ENCODE results near the gene GOLT1B.

GOLT1B gene

DNA sequence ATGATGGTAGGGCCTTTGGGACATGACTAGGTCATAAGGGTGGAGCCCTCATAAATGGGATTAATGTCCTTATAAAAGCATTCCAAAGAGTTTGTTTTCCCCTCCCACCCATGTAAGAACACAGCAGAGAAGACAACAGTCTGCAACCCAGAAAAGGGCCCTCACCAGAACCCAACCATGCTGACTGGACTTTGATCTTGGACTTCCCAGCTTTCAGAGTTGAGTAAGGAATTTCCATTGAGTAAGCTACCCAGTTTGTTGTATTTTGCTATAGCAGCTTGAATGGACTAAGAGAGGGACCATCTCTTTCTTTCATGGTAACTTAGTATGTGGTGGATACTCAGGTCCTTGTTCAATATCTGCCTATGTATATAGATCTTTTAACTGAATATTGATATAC is 21.6 kb downstream of the GOLT1B start:
- no peak for DNase-seq (ENCODE audit: low read depth)

DNA sequence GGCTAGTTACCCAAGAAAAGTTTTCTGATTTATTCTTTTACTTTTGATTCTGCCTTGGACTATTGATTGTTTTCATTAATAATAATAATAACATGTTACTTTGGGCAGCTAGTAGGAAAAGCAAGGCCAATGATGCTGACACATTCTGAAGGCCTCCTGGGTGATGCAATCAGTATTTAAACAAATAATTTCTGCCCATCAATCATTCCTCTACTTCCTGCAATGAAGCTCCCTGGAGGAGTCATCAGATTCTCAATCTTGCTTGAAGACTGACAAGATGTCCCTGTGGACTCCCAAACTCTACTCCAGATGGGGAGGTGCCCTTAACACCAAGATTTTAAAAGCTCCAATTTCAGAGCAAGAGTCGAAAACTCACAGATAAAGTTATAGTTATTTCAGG is 24.5 kb downstream of the GOLT1B start, which contains the start of gene SPX:
Gene SPX (plus strand): TSS at position 244 of the 400 bp plus-strand sequence. CDS start 177 bp downstream, outside the sequence.
- DNase-seq (ENCODE audit: low read depth) = no peak

GRCh38 chr12:21526721-21527345 is 25.2 kb downstream of the GOLT1B start:
- no peak for DNase-seq (ENCODE audit: low read depth)

DNA sequence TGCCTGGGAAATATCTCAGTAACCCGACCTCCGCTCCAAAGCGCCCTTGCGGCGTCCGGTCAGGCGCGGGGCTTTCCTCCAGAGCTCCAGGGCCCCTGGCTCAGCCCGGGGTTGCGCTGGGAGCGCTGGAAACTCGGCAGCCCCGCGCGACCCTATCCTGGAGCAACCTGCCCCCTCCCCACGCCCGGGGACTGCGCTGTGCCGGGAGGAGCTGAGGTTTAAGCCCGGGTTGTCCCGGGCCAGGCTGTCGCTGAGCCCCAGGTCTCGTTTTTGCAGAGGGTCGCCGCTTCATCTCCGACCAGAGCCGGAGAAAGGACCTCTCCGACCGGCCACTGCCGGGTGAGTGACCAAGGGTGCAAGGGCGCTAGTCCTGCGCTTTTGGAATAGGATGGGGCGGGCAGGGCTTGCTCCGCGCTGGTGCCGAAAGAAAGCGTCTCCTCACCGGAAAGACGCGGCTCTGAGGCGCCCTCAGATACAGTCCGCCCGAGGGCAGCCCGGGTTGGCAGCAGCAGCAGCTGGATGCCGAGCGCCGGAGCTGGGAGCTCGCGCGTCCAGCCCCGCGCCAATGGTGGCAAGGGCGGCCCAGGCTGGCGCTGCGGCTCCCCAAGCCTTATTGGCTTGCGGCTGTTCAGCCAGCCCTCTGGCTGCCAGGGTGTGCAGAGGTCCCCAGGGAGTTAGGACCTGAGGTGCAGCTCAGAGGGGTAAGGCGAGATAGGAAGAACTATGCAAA is 26.0 kb downstream of the GOLT1B start:
- DNase-seq (ENCODE audit: low read depth) = peak; percentile 28

GRCh38 chr12:21528953-21529352 is 27.4 kb downstream of the GOLT1B start:
- DNase-seq (ENCODE audit: low read depth) = no peak

- no peak for DNase-seq (ENCODE audit: low read depth)
Measured at GRCh38 chr12:21529456-21529855, 27.9 kb downstream of the GOLT1B start.

GRCh38 chr12:21538061-21538653 is 36.6 kb downstream of the GOLT1B start:
- DNase-seq (ENCODE audit: low read depth) = no peak

DNA sequence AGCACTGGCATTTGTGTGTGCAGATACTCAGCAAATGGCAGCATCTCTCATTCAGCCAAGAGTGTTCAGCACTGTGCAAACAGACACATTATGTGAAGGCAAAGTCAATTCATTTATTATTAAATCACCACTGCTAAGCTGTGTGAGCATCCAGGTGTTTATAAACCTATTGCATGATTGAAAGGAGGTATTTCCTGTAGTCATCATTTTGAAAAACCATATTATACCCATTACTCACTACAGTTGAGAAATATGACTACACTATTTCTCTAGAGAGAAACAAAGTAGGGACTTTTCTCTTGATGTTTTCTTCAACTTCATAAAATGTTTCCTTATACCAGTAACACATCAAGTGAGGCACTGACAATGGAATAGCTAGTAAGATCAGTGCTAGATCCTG is 38.2 kb downstream of the GOLT1B start:
- no peak for DNase-seq (ENCODE audit: low read depth)

- no peak for DNase-seq (ENCODE audit: low read depth)
Measured at GRCh38 chr12:21541773-21542172, 40.2 kb downstream of the GOLT1B start.

DNA sequence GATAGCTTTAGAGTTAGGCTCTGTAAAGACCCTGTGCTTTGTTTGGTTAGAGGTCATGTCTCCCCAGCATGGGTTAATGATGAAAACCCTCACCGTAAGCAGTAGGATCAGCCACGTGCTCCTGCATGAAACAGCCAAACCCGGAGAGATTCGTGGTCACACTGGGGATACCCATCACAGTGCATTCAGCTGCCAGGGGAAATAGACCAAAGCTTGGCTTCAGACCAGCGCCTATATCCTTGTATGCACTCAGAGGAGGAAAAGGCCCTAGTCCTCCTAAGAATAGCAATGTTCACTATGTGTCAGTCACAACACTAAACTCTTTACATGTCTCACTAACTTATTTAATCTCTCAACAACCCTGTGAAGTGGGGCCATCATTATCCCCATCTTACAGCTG is 40.8 kb downstream of the GOLT1B start:
- no peak for DNase-seq (ENCODE audit: low read depth)

DNA sequence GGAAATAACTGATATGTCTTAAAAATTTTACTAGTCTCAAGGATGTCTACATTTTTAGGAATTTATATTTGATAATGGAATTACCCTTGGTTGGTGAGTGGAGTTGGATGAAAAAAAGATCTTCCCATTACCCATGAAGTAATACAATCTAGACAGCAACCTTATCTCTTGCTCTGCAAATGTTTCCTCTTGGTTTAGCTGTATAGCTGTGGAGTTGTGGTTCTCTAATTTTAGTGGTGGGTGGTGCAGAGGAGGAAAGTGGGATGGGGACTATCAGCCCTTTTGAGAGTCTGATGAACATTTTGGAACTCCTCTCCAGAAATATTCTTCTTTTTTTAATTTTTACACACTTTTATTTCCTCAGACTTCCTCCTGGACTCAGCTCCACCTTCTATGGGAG is 41.6 kb downstream of the GOLT1B start:
- no peak for DNase-seq (ENCODE audit: low read depth)

- DNase-seq (ENCODE audit: low read depth) = no peak
Measured at GRCh38 chr12:21545557-21545956, 44.0 kb downstream of the GOLT1B start.

DNA sequence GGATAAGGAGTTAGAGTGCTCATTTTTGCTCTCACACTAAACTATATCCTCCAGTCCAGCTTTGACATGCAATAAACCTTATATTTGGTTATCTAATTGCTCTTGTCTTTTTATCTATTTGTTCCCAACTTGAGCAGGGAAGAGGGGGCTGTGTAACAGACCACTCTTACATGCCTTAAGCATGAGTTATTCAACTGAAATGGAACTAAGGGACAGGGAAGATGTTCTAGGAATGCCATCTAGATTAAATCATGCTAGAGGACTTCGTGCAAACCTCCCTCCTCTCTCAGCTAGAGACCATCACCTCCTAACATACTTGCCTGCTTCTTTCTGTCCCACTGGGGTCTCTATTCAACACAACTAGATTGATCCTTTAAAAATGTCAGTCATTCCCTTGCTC is 45.1 kb downstream of the GOLT1B start:
- no peak for DNase-seq (ENCODE audit: low read depth)

DNA sequence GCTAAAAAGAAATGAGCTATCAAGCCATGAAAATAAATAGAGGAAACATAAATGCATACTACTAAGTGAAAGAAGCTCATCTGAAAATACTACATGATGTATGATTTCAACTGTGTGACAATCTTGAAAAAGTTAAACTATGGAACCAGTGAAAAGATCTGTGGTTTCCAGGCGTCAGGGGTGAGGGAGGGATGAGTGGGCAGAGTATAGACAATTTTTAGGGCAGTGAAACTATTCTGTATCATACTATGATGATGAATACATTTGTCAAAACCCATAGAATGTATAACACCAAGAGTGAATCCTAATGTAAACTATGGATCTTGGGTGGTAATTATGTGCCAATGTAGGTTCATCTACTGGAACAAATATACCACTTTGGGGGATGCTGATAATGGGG is 45.8 kb downstream of the GOLT1B start:
- DNase-seq (ENCODE audit: low read depth) = no peak

DNA sequence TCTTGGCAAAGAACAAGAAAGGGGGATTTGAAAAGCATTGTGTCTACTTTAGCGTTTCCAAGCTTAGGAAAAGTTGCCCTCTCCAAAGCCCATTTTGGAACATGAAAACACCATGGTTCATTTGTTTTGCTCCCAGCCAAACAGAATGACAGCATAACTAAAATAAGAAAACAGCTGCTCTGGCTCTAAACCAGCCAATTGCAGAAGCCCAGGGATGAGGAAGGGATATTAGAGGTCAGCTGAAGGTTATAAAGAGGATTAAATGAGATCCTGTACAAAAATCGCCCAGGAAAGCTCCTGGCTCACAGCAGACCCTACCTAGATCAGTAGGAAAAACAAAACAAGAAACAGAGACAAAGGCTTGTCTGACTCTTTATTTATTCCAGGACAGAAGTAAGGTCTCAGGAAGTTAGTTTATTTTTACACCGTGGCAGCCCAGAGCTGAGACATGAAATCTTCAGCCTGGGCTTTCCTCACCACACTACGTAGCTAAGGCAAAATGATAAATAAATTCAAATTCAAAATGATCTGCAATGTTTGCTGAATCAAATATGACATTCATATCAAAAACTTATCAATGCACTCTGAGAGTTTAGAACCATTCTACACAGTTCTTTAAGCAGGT is 50.4 kb downstream of the GOLT1B start:
- no peak for DNase-seq (ENCODE audit: low read depth)

GRCh38 chr12:21552635-21553328 is 51.2 kb downstream of the GOLT1B start:
- no peak for DNase-seq (ENCODE audit: low read depth)

- no peak for DNase-seq (ENCODE audit: low read depth)
Measured at GRCh38 chr12:21553329-21553675, 51.7 kb downstream of the GOLT1B start.

GRCh38 chr12:21558100-21558679 is 56.6 kb downstream of the GOLT1B start:
- no peak for DNase-seq (ENCODE audit: low read depth)

- no peak for DNase-seq (ENCODE audit: low read depth)
Measured at GRCh38 chr12:21559855-21560569, 58.4 kb downstream of the GOLT1B start.

- DNase-seq (ENCODE audit: low read depth) = no peak
Measured at GRCh38 chr12:21561158-21561557, 59.6 kb downstream of the GOLT1B start.

GRCh38 chr12:21562859-21563258 is 61.3 kb downstream of the GOLT1B start:
- no peak for DNase-seq (ENCODE audit: low read depth)
